T47D (cell line): Measurements from ENCODE around the gene AGBL1.

Experiments
- DNase-seq, 2 experiments: peaks; one replicate each; pipeline versions ENCODE4 v3.0.0 to v3.0.0-alpha.2; 2011 to 2012; ENCODE audit warnings: low read depth in 1 of 2, low spot score in 1 of 2
- JUND ChIP-seq: IDR thresholded peaks from 2 replicates; pipeline ENCODE4 v1.6.1; 2012; ENCODE audit warnings: low read depth
- in situ Hi-C: cut with HindIII; loops from 2 replicates; pipeline ENCODE4 v1.10.0; 2016; ENCODE audit warnings: low sequenced_read_pairs, low pct_unique_long_range_greater_than_20kb

AGBL1 gene

DNA sequence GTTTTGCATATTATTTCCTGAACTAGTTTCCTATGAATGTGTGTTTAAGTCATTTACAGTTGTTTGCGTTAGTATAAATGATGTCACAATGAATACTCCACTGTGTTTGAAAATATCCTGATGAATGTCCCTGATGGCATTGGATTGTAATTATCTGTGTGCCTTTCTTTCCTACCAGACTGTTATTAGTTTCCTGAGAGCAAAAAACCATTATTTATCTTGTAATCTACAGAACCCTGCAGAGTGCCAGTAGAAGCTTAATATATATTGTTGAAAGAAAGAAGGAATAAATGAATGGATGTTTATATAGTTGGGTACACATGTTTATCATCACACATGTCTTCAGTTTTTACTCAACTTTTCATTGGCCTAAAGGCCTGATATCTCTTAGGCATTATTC is 312.6 kb downstream of the AGBL1 start:
- no peak for TF ChIP-seq JUND
- no peak for DNase-seq
- in situ Hi-C loops: no loop called here

DNA sequence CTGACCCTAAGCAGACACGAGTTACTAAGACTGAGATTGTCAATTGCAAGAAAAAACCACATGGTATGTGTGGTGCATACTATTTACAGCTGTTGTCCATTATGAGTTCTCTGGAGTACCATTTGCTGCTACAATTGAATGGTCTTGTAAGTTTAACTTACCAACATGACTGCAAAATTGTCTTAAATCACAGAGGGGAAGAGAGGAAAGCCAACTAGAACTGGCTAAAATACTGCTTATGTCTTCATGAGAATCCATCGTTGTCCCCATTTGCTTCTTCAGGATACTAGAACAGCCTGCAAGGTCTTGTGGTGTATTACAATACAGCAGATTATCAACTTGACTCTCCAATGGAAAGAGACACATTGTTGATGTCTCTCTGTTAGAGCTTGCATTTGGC is 313.2 kb downstream of the AGBL1 start:
- in situ Hi-C loops: no loop called here
- DNase-seq: no peak

DNA sequence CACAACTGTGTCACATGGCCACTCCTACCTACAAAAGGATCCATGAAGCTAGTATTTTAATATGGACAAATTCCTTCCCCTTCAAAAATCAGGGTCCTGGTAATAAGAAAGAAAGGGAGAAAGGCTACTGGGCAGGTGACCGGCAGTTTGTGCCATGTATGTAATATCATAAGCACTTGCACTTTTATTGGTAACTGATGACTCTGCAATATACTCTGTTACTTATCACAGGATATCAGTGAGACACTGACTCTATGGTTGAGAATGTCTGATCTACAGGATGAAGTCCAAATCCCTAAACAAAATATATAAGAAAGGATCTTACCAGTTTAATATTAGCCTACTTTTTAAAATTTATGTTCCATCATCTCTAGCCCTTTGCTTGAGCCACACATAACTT is 315.2 kb downstream of the AGBL1 start:
- no peak for TF ChIP-seq JUND
- in situ Hi-C loops: no loop called here
- no peak for DNase-seq

More for the DNA sequence above, 313.2 kb downstream of the AGBL1 start:
- TF ChIP-seq JUND: no peak

DNA sequence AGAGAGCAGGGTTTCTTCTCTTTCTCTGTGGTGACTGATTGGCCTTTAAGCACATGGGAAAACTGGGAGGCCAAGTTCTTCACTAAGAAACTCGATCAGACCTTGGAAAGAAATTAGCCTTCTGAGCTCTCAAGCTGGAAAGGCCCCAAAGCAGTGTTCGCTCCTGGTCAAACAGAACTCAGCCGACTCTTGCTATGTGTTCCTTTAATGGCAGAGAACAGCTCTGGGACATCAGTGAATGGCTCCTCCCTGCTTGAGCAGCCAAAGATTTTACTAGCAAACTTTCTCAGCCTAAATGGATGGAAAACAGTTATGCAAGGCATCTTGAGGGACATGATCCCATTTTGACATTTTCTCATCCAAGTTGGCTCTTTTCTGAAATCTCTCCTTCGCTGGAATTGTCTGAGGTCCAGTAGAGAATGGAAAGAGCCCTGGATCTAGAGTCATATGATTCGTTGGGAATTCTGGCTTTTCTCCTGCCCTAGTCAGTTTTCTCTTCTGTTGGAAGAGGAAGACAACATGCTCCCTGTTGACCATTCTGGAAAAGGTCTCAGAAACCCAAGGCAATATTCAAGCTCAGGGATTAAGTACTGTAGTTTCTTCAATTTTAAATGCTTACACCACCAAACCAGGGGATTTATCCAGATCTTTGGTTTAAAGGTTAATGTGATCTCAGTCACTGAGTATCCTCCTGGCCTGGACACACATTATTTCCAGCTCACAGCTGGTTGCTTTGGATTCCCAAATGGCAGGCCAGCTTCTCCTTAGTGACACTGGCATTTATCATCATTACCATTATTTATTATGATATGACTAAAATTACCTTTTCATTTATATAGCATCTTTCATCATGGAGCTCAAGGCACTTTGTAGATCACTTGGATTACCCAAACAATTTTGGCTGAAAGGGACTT is 319.6 kb downstream of the AGBL1 start:
- TF ChIP-seq JUND: no peak
- in situ Hi-C loops: no loop called here
- DNase-seq: no peak

DNA sequence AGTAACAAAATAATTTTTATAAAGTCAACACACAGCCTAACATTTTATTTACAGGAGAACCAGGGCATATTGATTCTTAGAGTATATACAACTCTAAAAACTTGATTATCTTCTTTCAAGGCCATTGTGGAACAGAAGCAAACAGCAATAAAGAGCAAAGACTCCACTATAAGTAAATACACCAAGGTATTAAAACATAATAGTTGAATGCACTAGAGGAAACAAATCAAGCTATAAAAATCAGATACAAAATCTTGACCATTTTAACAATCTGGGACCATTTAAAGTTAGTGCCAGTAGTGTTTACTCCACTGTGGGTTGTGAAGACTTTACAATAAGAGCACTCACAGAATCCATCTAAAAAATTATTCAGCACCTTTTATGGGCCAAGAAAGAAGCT is 323.6 kb downstream of the AGBL1 start:
- in situ Hi-C loops: no loop called here
- DNase-seq: no peak
- no peak for TF ChIP-seq JUND

DNA sequence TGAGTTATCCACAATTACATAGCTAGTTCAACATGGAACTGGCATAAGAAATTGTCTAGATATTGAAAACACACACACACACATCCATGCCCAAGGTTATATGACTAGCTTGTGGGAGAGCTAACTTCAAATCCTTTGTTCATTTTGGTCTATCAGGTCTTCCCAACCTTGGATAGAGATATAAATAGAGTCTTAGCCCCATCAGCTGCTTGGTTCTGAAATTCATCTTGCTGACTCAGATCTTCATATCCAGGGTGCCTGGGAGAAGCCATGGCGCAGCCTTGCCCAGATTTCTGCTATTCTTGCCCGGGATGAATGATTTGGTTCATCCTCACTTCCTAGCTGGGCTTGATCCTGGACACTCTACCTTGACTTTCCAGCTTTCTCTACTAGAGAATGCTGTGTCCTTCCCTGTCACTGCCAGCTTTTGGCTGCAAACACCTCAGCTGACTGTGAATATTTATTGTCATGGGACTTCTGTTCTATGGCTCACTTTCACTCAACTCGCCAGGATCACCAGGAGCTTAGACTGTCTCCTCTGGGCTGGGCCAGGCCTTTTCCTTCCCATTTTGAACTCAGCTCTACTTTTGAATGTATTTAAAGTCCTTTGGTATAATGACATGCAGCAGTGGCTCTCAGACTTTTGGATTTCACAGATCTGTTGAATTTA is 324.4 kb downstream of the AGBL1 start:
- in situ Hi-C loops: no loop called here
- no peak for TF ChIP-seq JUND
- no peak for DNase-seq

DNA sequence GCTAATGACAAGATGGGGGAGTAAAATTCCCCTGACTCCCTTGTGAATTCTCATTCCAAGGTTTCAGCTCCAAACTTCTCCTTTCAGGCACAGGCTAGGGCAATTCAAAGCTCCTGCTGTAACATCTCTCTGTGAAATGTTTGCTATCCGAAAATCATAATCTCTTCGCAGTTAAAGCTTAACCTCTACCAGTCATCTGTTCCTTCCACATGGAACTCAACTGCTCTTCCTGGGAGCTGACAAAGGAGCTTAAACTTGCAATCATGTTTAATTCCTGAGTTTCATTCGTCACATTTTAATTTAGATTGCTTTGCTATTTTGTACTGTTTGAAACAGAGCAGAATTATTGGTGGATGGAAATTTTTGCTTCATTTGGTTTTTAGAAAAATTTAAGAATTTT is 328.6 kb downstream of the AGBL1 start:
- in situ Hi-C loops: no loop called here
- DNase-seq: no peak
- no peak for TF ChIP-seq JUND

DNA sequence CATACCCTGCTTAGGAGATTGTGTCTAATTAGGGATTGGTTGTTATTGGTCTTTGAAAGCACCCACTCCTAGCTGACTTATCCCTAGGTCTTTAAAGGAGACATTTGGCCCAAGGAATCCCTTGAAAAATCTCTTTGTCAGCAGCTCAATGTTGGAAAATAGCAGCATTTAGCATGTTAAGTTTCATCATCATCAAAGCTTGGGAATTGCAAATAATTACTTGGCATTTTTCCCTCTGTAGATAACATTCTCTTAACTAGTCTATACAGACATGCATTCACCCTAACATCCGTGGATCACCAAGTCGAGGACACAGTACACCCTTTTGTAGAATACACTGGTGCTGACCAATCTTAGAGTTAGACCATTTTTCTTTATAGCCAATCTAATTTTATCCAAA is 332.2 kb downstream of the AGBL1 start:
- in situ Hi-C loops: no loop called here

DNA sequence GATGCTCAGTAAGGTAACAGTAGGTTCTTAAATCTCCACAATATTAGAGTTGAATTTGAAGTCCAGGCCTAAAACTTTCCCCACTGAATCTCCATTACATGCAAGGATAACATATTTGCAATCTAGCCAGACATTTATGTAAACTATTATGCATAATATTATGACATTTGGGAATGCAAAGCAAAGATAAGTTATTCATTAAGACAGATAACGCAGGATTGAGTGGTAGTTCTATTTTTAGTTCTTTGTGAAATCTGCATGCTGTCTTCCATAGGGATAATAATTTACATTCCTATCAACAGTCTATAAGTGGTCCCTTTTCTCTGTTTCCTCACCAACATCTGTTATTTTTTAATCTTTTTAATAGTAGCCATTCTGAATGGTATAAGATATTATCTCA is 333.5 kb downstream of the AGBL1 start:
- in situ Hi-C loops: no loop called here
- TF ChIP-seq JUND: no peak
- DNase-seq: no peak

More for the DNA sequence above, 332.2 kb downstream of the AGBL1 start:
- no peak for TF ChIP-seq JUND
- no peak for DNase-seq

DNA sequence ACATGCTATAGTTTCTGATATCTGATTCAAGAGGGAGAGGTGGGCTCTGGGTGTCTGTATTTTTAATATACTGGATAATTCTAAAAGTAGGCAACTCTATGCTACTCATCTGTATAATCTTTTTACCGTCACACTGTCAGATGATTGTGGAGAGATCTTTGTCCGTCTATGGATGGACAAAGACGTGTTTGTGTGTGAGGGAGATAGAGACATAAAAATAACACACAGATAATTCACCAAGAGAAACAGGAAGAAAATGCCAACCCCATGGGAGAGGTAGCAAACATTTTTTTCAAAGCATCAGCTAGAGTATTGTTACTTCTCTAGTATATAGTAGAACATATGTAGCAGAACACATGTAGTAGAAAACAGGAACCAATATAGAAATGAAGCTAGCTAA is 346.1 kb downstream of the AGBL1 start:
- in situ Hi-C loops: no loop called here
- DNase-seq: no peak
- TF ChIP-seq JUND: no peak

DNA sequence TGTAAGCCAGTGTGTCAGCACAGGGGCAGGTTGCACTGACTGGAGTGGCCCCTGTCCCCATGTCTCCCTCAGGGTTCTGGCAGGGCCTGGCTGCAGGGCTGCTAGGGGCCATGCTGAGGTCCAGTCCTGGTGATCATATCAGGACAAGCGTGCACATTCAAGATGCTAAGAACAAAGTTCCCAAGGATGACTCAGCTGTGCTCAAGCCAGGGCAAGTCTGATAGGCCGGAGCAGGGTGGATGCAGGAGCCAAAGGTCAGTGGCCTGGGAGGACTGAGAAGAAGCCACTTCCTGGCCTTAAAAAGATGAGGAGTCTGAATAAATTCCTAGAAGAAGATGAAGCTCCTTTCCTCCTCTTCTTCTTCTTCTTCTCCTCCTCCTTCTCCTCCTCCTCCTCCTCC is 353.2 kb downstream of the AGBL1 start:
- no peak for DNase-seq
- TF ChIP-seq JUND: no peak
- in situ Hi-C loops: no loop called here

DNA sequence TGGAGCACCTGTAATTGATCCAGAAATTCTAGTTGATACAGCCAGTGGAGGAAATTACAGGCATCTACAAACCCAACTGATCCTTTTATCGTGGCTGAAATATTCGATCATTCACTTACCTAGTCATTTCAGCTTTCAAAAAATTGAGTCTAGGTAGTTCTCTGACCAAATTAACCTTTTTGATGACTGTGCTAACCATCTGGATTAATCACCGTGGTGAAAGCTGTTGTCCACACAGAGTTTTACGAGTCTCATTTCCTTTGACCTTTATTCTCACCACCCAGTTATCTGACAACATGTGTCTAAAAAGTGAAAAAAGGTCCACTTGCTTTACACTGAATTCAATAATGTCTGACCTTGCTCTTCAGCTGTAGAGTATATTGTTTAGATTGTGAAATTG is 354.3 kb downstream of the AGBL1 start:
- in situ Hi-C loops: no loop called here
- DNase-seq: no peak
- TF ChIP-seq JUND: no peak

DNA sequence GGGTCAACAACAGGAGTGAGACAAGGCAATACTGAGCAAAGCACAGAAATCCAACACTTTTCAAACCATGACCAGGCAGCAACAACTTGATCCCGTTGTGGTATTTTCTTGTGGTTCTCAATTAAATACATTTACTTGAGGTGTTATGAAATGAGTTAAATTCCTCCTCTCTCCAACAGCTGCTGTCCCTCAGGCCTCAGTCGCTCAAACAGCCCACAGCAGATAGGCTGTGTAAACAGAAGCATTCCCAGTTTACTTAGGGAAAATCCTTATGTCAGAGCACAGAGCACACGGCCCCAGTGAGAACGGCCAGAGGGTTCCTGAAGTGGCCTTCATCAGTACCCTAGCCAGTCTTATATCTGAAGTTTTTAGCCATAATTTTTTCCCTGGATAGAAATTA is 359.9 kb downstream of the AGBL1 start:
- in situ Hi-C loops: no loop called here
- no peak for TF ChIP-seq JUND
- no peak for DNase-seq
